Measurements from ENCODE around the gene TMEM151B. TPM values are rescaled to one million over a fixed set of nuclear protein-coding genes. Genes with fewer than 3 reads are reported as not detected.

Gene TMEM151B
- total RNA-seq, 1 donor from 2014 or later, result not detected

- peak overlapping the region; percentile 99 for H3K27ac Mint-ChIP-seq
- peaks cover 91% of the 10 kb centered on the region for H3K36me3 Mint-ChIP-seq (ENCODE audit: low read depth)
- ChIA-PET POLR2A (interaction anchor here (1.5 to 13.7 kb wide), 4 partner anchors 7 to 55 kb away, joined by 4 to 549 read pairs (median 42); partner anchors contain the start of genes AARS2, HSP90AB1 and NFKBIE), CTCF (interaction anchor here (0.9 to 1.7 kb wide), 4 partner anchors 10 to 85 kb away, joined by 3 to 5 read pairs (median 4); partner anchors contain the start of gene HSP90AB1)
- intact Hi-C loops (cut with micrococcal nuclease), result loop anchor here (1.0 kb wide), 2 partner anchors 7 to 11 kb away; partner anchors contain the start of genes HSP90AB1 and NFKBIE
- no peaks in the 10 kb centered on the region for H3K9me3 Mint-ChIP-seq
- peak; percentile 23 for ATAC-seq (ENCODE audit: low read depth)
- no peak for DNase-seq
- TF ChIP-seq CTCF (IDR thresholded peaks at IDR 0.05), result no peak
- H3K27me3 Mint-ChIP-seq, result no peaks in the 10 kb centered on the region
- peaks cover 91% of the 10 kb centered on the region for H3K4me1 Mint-ChIP-seq
- H3K4me3 Mint-ChIP-seq, result peak overlapping the region; percentile 84
Observed at GRCh38 chr6:44257753-44258324, 12.4 kb upstream of the TMEM151B start.

GRCh38 chr6:44258325-44258863 lies 11.9 kb upstream of the TMEM151B start:
- Mint-ChIP-seq H3K27ac (peak overlapping the region; percentile 99), H3K27me3 (no peaks in the 10 kb centered on the region), H3K9me3 (no peaks in the 10 kb centered on the region), H3K36me3 (ENCODE audit: low read depth) (peaks cover 91% of the 10 kb centered on the region), H3K4me1 (peaks cover 91% of the 10 kb centered on the region), H3K4me3 (peak overlapping the region; percentile 84)
- intact Hi-C loops (cut with micrococcal nuclease), result no loop called here
- DNase-seq, result no peak
- no peak for TF ChIP-seq CTCF (IDR thresholded peaks at IDR 0.05)
- ATAC-seq (ENCODE audit: low read depth), result peak; percentile 5
- POLR2A ChIA-PET, result interaction anchor here (13.7 kb wide), 1 partner anchor 13 kb away, joined by 549 read pairs; the partner anchor contains the start of gene HSP90AB1
- CTCF ChIA-PET, result interaction anchor here (0.9 to 1.5 kb wide), 3 partner anchors 11 to 85 kb away, joined by 3 to 5 read pairs (median 3); partner anchors contain the start of gene HSP90AB1

- H3K27ac Mint-ChIP-seq, result peak overlapping the region; percentile 99
- no peaks in the 10 kb centered on the region for H3K27me3 Mint-ChIP-seq
- peak overlapping the region; percentile 84 for H3K4me3 Mint-ChIP-seq
- ChIA-PET POLR2A (interaction anchor here (13.7 kb wide), 1 partner anchor 13 kb away, joined by 549 read pairs; the partner anchor contains the start of gene HSP90AB1), CTCF (interaction anchor here (0.9 to 1.3 kb wide), 2 partner anchors 11 to 86 kb away, joined by 3 to 5 read pairs; partner anchors contain the start of gene HSP90AB1)
- peaks cover 90% of the 10 kb centered on the region for H3K4me1 Mint-ChIP-seq
- ATAC-seq (ENCODE audit: low read depth) (no peak), DNase-seq (no peak)
- no peaks in the 10 kb centered on the region for H3K9me3 Mint-ChIP-seq
- H3K36me3 Mint-ChIP-seq (ENCODE audit: low read depth), result peaks cover 91% of the 10 kb centered on the region
- intact Hi-C loops (cut with micrococcal nuclease), result no loop called here
- no peak for TF ChIP-seq CTCF (IDR thresholded peaks at IDR 0.05)
Observed at GRCh38 chr6:44258921-44259320, 11.3 kb upstream of the TMEM151B start.

- POLR2A ChIA-PET, result interaction anchor here (13.7 kb wide), 1 partner anchor 15 kb away, joined by 549 read pairs; the partner anchor contains the start of gene HSP90AB1
- Mint-ChIP-seq H3K27me3 (no peaks in the 10 kb centered on the region), H3K36me3 (ENCODE audit: low read depth) (peaks cover 90% of the 10 kb centered on the region), H3K4me1 (peaks cover 82% of the 10 kb centered on the region), H3K4me3 (peak overlapping the region; percentile 100), H3K27ac (peak overlapping the region; percentile 99), H3K9me3 (no peaks in the 10 kb centered on the region)
- no peak for TF ChIP-seq CTCF (IDR thresholded peaks at IDR 0.05)
- ATAC-seq (ENCODE audit: low read depth) (no peak), DNase-seq (no peak)
- CTCF ChIA-PET, result no interaction called here
- intact Hi-C loops (cut with micrococcal nuclease), result loop anchor here (5.0 to 10.0 kb wide), 5 partner anchors 545 to 1695 kb away; partner anchors contain the start of genes GTPBP2, LRRC73, POLR1C and SRF
Observed at GRCh38 chr6:44260011-44260410, 10.2 kb upstream of the TMEM151B start.
